Esophagus squamous epithelium (tissue), 5 donors: Measurements from ENCODE around the gene GCDH. TPM values are rescaled to one million over a fixed set of nuclear protein-coding genes. Genes with fewer than 3 reads are reported as not detected.
A peak's percentile ranks its signal among the peaks of the same experiment; 100 is the strongest.

Experiments used
- DNase-seq: peaks from one replicate; lab custom pipeline; 2025; lab: John Stamatoyannopoulos, UW
- H3K27ac ChIP-seq, 4 donors: fragments of 200-600 bp; sonication (generic); one replicate each; pipeline ENCODE4 v1.5.1; 2016 to 2019; ENCODE audit warnings: mild to moderate bottlenecking in 1 of 4
- H3K27me3 ChIP-seq, 4 donors: fragments of 200-600 bp; sonication (generic); 1 replicate in 3 of 4; 2 replicates in 1 of 4; pipeline versions ENCODE4 v1.5.1 to v1.6.0; 2017 to 2021; ENCODE audit warnings: antibody characterized with exemption in 1 of 4
- H3K36me3 ChIP-seq, 3 donors: fragments of 200-600 bp; sonication (generic); one replicate each; pipeline ENCODE4 v1.5.1; 2016 to 2019
- H3K4me1 ChIP-seq, 3 donors: fragments of 200-600 bp; sonication (generic); one replicate each; pipeline ENCODE4 v1.5.1; 2017 to 2019
- H3K4me3 ChIP-seq, 4 donors: fragments of 200-600 bp; sonication (generic); 1 replicate in 3 of 4; 2 replicates in 1 of 4; pipeline ENCODE4 v1.5.1; 2016 to 2019; ENCODE audit warnings: mild to moderate bottlenecking in 2 of 4, moderate library complexity in 1 of 4
- H3K9me3 ChIP-seq, 3 donors: fragments of 200-600 bp; sonication (generic); one replicate each; pipeline ENCODE4 v1.5.1; 2016 to 2019
- CTCF ChIP-seq, 6 experiments: fragments of 450-650 bp in 4 of 6; fragments of 200-600 bp in 2 of 6; sonication (generic) in 2 of 6; IDR thresholded peaks; one replicate each; pipeline ENCODE4 v1.5.1; 2016 to 2019; ENCODE audit warnings: antibody characterized with exemption in 6 of 6, mild to moderate bottlenecking in 4 of 6, moderate library complexity in 4 of 6
- POLR2A ChIP-seq, 4 donors: fragments of 450-650 bp; IDR thresholded peaks; one replicate each; pipeline ENCODE4 v1.6.1; 2017; ENCODE audit warnings: antibody characterized with exemption in 4 of 4, mild to moderate bottlenecking in 4 of 4, moderate library complexity in 3 of 4
- WGBS, 2 donors: methylation state at CpG; one replicate each; pipeline ENCODE4 v1.1.5; 2018; 5-methylcytosine and 5-hydroxymethylcytosine counted together
- intact Hi-C: fragments of 100-400 bp; cut with DNase I; formaldehyde crosslinking; loops from one replicate; pipeline ENCODE4 v1.15.0; 2022
- small RNA-seq, 4 donors: library from RNA; depleted of rRNA; stranded (forward); fragments of <200 nt; gene quantifications; one replicate each; pipeline ENCODE3, GENCODE V24; 2016
- total RNA-seq, 4 donors: library from RNA; depleted of rRNA; stranded (reverse); fragments of >200 nt; gene quantifications; one replicate each; pipeline ENCODE4 v1.1.0, GENCODE V29; 2016
- donor health status: DM: yes; HTN: yes; CAD: no.

The GCDH gene
- total RNA-seq, 4 donors from 2014 or later: 20.9 to 44.1 (median 34.9) TPM

- 0 to 2% methylated on average over 12 of the region's 40 CpGs for WGBS, 2 donors
- no peak for DNase-seq
- peaks cover 29 to 78% (median 58%) of the 10 kb centered on the region in 3 donors for H3K36me3 ChIP-seq
- TF ChIP-seq CTCF (IDR thresholded peaks at IDR 0.05) (no peak), POLR2A (IDR thresholded peaks at IDR 0.05) (no peak)
- intact Hi-C loops: no loop called here
- no peaks in the 10 kb centered on the region for H3K27me3 ChIP-seq
- H3K27ac ChIP-seq: peak overlapping the region; percentile 98 to 100 (median 99)
- H3K4me1 ChIP-seq: peaks cover 20 to 75% (median 33%) of the 10 kb centered on the region in 3 donors
- H3K9me3 ChIP-seq: no peaks in the 10 kb centered on the region
- H3K4me3 ChIP-seq: peak overlapping the region; percentile 88 to 96 (median 94)
Measured at GRCh38 chr19:12946092-12946721, 55.2 kb downstream of the GCDH start.

GRCh38 chr19:12946731-12947496 is 56.0 kb downstream of the GCDH start:
- peaks cover 32 to 78% (median 60%) of the 10 kb centered on the region in 3 donors for H3K36me3 ChIP-seq

GRCh38 chr19:12947702-12948611 is 57.0 kb downstream of the GCDH start:
- no peaks in the 10 kb centered on the region for H3K27me3 ChIP-seq
- H3K36me3 ChIP-seq: peaks cover 32 to 78% (median 54%) of the 10 kb centered on the region in 3 donors
- 77 to 86% methylated on average over 16 to 19 of the region's 28 CpGs for WGBS, 2 donors
- intact Hi-C loops: no loop called here
- peaks cover 28 to 75% (median 41%) of the 10 kb centered on the region in 3 donors for H3K4me1 ChIP-seq
- no peak for DNase-seq
- no peak overlapping the region for H3K4me3 ChIP-seq
- H3K27ac ChIP-seq: peak overlapping the region in 2 of 4 donors; percentile 7 to 13
- TF ChIP-seq POLR2A (IDR thresholded peaks at IDR 0.05) (no peak), CTCF (IDR thresholded peaks at IDR 0.05) (no peak)
- H3K9me3 ChIP-seq: no peaks in the 10 kb centered on the region

More at GRCh38 chr19:12946731-12947496, 56.0 kb downstream of the GCDH start:
- no peak for DNase-seq
- WGBS, 2 donors: 37 to 60% methylated on average over 10 to 14 of the region's 14 CpGs
- Histone ChIP-seq H3K9me3 (no peaks in the 10 kb centered on the region), H3K4me3 (peak overlapping the region; percentile 88 to 96 (median 94)), H3K27ac (peak overlapping the region; percentile 98 to 100 (median 99)), H3K27me3 (no peaks in the 10 kb centered on the region), H3K4me1 (peaks cover 20 to 75% (median 33%) of the 10 kb centered on the region in 3 donors)
- TF ChIP-seq POLR2A (IDR thresholded peaks at IDR 0.05): no peak
- TF ChIP-seq CTCF (IDR thresholded peaks at IDR 0.05): no peak
- intact Hi-C loops: no loop called here

GRCh38 chr19:12948612-12949362 is 57.8 kb downstream of the GCDH start:
- peaks cover 37 to 75% (median 44%) of the 10 kb centered on the region in 3 donors for H3K4me1 ChIP-seq
- intact Hi-C loops: no loop called here

More at GRCh38 chr19:12948612-12949362, 57.8 kb downstream of the GCDH start:
- TF ChIP-seq CTCF (IDR thresholded peaks at IDR 0.05): peak in 1 of 6 experiments; percentile 38
- TF ChIP-seq POLR2A (IDR thresholded peaks at IDR 0.05): no peak
- H3K27ac ChIP-seq: peak overlapping the region in 1 of 4 donors; percentile 13
- no peak for DNase-seq
- 75 to 89% methylated on average over 8 to 13 of the region's 30 CpGs for WGBS, 2 donors
- no peaks in the 10 kb centered on the region for H3K27me3 ChIP-seq
- no peaks in the 10 kb centered on the region for H3K9me3 ChIP-seq
- H3K36me3 ChIP-seq: peaks cover 24 to 78% (median 53%) of the 10 kb centered on the region in 3 donors
- no peak overlapping the region for H3K4me3 ChIP-seq

Small RNAs within 50 kb of the gene (small RNA-seq; reads per million reads assigned to genes)
- gene MIR5695 (0 to 0.21 (median 0.07) reads per million in 4 donors), gene MIR6515 (0.15 to 0.95 (median 0.40) reads per million in 4 donors), gene MIR6794 (0 reads per million in 4 donors)

Other genes with a start within 250 kb of the GCDH start
- 10 to 100 TPM; 25.5 to 55.5 (median 39.4) TPM for gene MAN2B1, start 224.4 kb upstream of the GCDH start, total RNA-seq
- 10 to 100 TPM in 1 of 4 donors, 1 to 10 TPM in 3; 4.0 to 16.7 (median 5.8) TPM for gene WDR83, start 224.4 kb upstream of the GCDH start, total RNA-seq
- gene DHPS, start 209.3 kb upstream of the GCDH start, total RNA-seq: 10 to 100 TPM; 45.3 to 93.5 (median 51.5) TPM
- gene GNG14, start 203.2 kb upstream of the GCDH start, total RNA-seq: not detected
- 10 to 100 TPM in 3 of 4 donors, 1 to 10 TPM in 1; 9.6 to 13.4 (median 11.9) TPM for gene FBXW9, start 194.5 kb upstream of the GCDH start, total RNA-seq
- gene TNPO2, start 167.2 kb upstream of the GCDH start, total RNA-seq: 10 to 100 TPM; 25.5 to 57.8 (median 43.5) TPM
- 100 to 1,000 TPM; 258 to 302 (median 280) TPM for gene TRIR, start 156.5 kb upstream of the GCDH start, total RNA-seq
- gene GET3, start 153.7 kb upstream of the GCDH start, total RNA-seq: 10 to 100 TPM; 36.8 to 69.9 (median 51.2) TPM
- gene BEST2, start 139.4 kb upstream of the GCDH start, total RNA-seq: 1 to 10 TPM in 1 of 4 donors, under 1 TPM in 1, not detected in 2; 0.27 to 1.3 TPM
- 10 to 100 TPM; 41.4 to 76.5 (median 61.6) TPM for gene HOOK2, start 115.6 kb upstream of the GCDH start, total RNA-seq
- 100 to 1,000 TPM; 260 to 945 (median 388) TPM for gene JUNB, start 99.7 kb upstream of the GCDH start, total RNA-seq
- 100 to 1,000 TPM; 211 to 436 (median 345) TPM for gene PRDX2, start 89.4 kb upstream of the GCDH start, total RNA-seq
- gene THSD8, start 89.1 kb upstream of the GCDH start, total RNA-seq: not detected
- gene RNASEH2A, start 84.6 kb upstream of the GCDH start, total RNA-seq: 10 to 100 TPM in 3 of 4 donors, 1 to 10 TPM in 1; 7.1 to 19.2 (median 14.9) TPM
- not detected for gene RTBDN, start 56.6 kb upstream of the GCDH start, total RNA-seq
- gene MAST1, start 52.6 kb upstream of the GCDH start, total RNA-seq: under 1 TPM in 1 of 4 donors, not detected in 3; 0.42 TPM
- gene DNASE2, start 9.7 kb upstream of the GCDH start, total RNA-seq: 10 to 100 TPM; 12.3 to 27.9 (median 20.4) TPM
- not detected for gene KLF1, start 4.0 kb upstream of the GCDH start, total RNA-seq
- gene SYCE2, start 28.1 kb downstream of the GCDH start, total RNA-seq: 1 to 10 TPM in 1 of 4 donors, not detected in 3; 2.2 TPM
- 10 to 100 TPM; 47.7 to 53.8 (median 51.0) TPM for gene FARSA, start 42.6 kb downstream of the GCDH start, total RNA-seq
- 100 to 1,000 TPM; 262 to 577 (median 513) TPM for gene CALR, start 47.4 kb downstream of the GCDH start, total RNA-seq
- 10 to 100 TPM; 67.7 to 87.4 (median 82.4) TPM for gene RAD23A, start 54.7 kb downstream of the GCDH start, total RNA-seq
- gene GADD45GIP1, start 66.1 kb downstream of the GCDH start, total RNA-seq: 10 to 100 TPM; 34.4 to 59.7 (median 44.9) TPM
- not detected for gene DAND5, start 78.4 kb downstream of the GCDH start, total RNA-seq
- 10 to 100 TPM; 32.3 to 81.2 (median 51.6) TPM for gene NFIX, start 104.3 kb downstream of the GCDH start, total RNA-seq
- 10 to 100 TPM in 1 of 4 donors, 1 to 10 TPM in 3; 2.1 to 13.0 (median 3.9) TPM for gene LYL1, start 211.7 kb downstream of the GCDH start, total RNA-seq
- 10 to 100 TPM; 19.4 to 42.5 (median 29.0) TPM for gene TRMT1, start 225.6 kb downstream of the GCDH start, total RNA-seq
- gene NACC1, start 227.1 kb downstream of the GCDH start, total RNA-seq: 10 to 100 TPM; 26.7 to 45.5 (median 37.1) TPM